Measurements from ENCODE around the gene RAB26.
"Not testable (repeated sequence)": the region's sequence is repeated elsewhere in the genome, so short reads cannot be mapped to it uniquely, and the experiment has no call there.

RAB26 gene, protein sequence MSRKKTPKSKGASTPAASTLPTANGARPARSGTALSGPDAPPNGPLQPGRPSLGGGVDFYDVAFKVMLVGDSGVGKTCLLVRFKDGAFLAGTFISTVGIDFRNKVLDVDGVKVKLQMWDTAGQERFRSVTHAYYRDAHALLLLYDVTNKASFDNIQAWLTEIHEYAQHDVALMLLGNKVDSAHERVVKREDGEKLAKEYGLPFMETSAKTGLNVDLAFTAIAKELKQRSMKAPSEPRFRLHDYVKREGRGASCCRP

GRCh38 chr16:2147981-2148671 lies at the start of gene RAB26:
Gene RAB26, plus strand, starts transcription at chr16:2148625. Its CDS starts 159 bp downstream, at chr16:2148784.
- Histone ChIP-seq H3K4me3 (ENCODE audit: low read length) (no peak within 1 kb of the TSS), H3K9me3 (ENCODE audit: low read length) (no peaks in the 10 kb centered on the region), H3K27me3 (ENCODE audit: insufficient read depth, low read length) (no peaks in the 10 kb centered on the region), H2AFZ (ENCODE audit: low read depth, low read length) (no peak within 1 kb of the TSS), H3K4me1 (ENCODE audit: insufficient read depth, low read length) (peaks cover 12% of the 10 kb centered on the region), H3K36me3 (ENCODE audit: insufficient read depth, low read length) (peaks cover 11% of the 10 kb centered on the region)

DNA sequence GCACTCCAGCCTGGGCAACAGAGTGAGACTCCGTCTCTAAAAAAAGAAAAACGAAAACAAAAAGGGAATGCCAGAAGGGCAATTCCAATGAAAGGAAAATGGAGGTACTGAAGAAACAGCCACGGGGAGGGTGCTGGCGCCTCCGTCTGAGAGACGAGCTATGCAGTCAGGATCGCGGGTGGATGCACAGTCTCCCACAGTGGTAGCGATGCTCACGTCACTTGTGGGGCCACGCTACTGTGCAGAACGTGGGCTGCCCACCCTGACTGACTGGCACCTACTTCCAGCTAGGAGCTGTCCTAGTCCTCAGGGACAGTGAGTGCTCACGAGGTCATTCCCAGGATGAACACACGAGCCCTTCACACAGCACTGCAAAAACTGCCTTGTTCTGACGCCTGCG lies 46.8 kb upstream of the RAB26 start:
- H3K36me3 ChIP-seq (ENCODE audit: insufficient read depth, low read length): peaks cover 31% of the 10 kb centered on the region
- not testable (repeated sequence) for H3K27me3 ChIP-seq (ENCODE audit: insufficient read depth, low read length); H2AFZ ChIP-seq (ENCODE audit: low read depth, low read length); H3K4me3 ChIP-seq (ENCODE audit: low read length); H3K4me1 ChIP-seq (ENCODE audit: insufficient read depth, low read length); H3K9me3 ChIP-seq (ENCODE audit: low read length)

- Histone ChIP-seq H3K9me3 (ENCODE audit: low read length) (no peaks in the 10 kb centered on the region), H2AFZ (ENCODE audit: low read depth, low read length) (no peak overlapping the region), H3K36me3 (ENCODE audit: insufficient read depth, low read length) (peaks cover 31% of the 10 kb centered on the region), H3K4me3 (ENCODE audit: low read length) (no peak overlapping the region), H3K27me3 (ENCODE audit: insufficient read depth, low read length) (no peaks in the 10 kb centered on the region), H3K4me1 (ENCODE audit: insufficient read depth, low read length) (no peaks in the 10 kb centered on the region)
Observed at GRCh38 chr16:2102471-2102870, 46.0 kb upstream of the RAB26 start.

DNA sequence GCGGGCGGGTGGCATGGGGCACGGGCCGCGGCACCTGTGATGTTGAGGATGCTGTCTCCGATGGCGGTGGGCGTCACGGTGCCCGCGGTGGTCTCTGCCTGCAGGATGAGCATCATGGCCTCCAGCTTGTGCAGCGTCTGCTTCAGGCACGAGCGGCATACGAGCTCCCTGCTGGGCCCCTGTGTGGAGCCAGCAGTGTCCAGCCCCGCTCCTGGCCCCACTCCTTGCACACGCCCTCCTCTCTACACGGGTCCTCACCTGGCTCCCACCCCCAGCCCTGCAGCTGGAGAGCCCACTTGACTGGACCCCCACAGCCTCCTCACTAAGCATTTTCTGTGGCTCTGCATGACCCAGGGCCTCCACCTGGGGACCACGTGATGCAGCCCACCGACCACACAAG lies 44.0 kb upstream of the RAB26 start:
- H2AFZ ChIP-seq (ENCODE audit: low read depth, low read length); H3K27me3 ChIP-seq (ENCODE audit: insufficient read depth, low read length); H3K4me3 ChIP-seq (ENCODE audit: low read length); H3K4me1 ChIP-seq (ENCODE audit: insufficient read depth, low read length); H3K9me3 ChIP-seq (ENCODE audit: low read length): not testable (repeated sequence)
- peaks cover 37% of the 10 kb centered on the region for H3K36me3 ChIP-seq (ENCODE audit: insufficient read depth, low read length)

DNA sequence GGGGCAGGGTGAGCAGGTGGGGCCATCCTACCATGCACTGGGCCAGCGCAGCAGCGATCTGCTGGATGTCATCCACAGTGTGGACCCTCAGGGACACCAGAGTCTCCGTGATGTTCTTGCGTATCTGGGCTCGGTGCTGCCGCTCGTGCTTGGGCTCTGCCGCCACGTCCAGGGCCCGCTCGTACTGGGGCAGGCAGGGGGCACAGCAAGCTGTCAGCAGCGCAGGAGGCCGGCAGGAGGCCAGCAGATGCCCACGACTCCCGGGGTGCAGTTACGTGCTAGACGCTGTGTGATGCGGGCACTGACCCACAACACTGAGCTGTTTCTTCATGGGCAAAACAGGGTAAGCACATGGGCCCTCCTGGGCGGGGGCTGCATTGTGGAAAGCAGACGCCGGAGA lies 43.1 kb upstream of the RAB26 start:
- not testable (repeated sequence) for H3K4me3 ChIP-seq (ENCODE audit: low read length); H3K9me3 ChIP-seq (ENCODE audit: low read length); H3K27me3 ChIP-seq (ENCODE audit: insufficient read depth, low read length); H2AFZ ChIP-seq (ENCODE audit: low read depth, low read length); H3K4me1 ChIP-seq (ENCODE audit: insufficient read depth, low read length)
- peaks cover 34% of the 10 kb centered on the region for H3K36me3 ChIP-seq (ENCODE audit: insufficient read depth, low read length)

- H3K9me3 ChIP-seq (ENCODE audit: low read length); H3K4me1 ChIP-seq (ENCODE audit: insufficient read depth, low read length); H3K4me3 ChIP-seq (ENCODE audit: low read length); H2AFZ ChIP-seq (ENCODE audit: low read depth, low read length); H3K27me3 ChIP-seq (ENCODE audit: insufficient read depth, low read length): not testable (repeated sequence)
- peaks cover 31% of the 10 kb centered on the region for H3K36me3 ChIP-seq (ENCODE audit: insufficient read depth, low read length)
Observed at GRCh38 chr16:2105769-2106168, 42.7 kb upstream of the RAB26 start.

DNA sequence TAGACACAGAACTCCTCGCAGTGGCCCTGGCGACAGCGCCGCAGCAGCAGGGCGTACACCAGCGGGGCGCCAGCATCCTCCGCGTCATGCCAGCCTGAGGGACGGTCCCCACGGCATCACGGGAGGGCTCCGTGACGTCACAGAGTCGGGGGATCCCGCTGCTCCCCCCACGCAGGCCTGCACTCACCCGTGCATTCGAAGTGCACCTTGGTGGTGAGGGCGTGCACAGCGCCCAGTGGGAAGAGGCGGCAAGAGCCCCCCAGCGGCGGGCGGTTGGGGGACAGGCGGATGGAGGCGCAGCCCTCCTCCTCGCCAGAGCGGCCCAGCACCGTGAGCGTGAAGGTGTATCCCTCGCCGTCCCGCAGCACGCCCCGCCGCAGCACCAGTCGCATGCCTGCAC lies 42.2 kb upstream of the RAB26 start:
- H2AFZ ChIP-seq (ENCODE audit: low read depth, low read length); H3K27me3 ChIP-seq (ENCODE audit: insufficient read depth, low read length); H3K9me3 ChIP-seq (ENCODE audit: low read length); H3K4me3 ChIP-seq (ENCODE audit: low read length); H3K4me1 ChIP-seq (ENCODE audit: insufficient read depth, low read length): not testable (repeated sequence)
- H3K36me3 ChIP-seq (ENCODE audit: insufficient read depth, low read length): peaks cover 35% of the 10 kb centered on the region

GRCh38 chr16:2107121-2107790 lies 41.2 kb upstream of the RAB26 start:
- peaks cover 38% of the 10 kb centered on the region for H3K36me3 ChIP-seq (ENCODE audit: insufficient read depth, low read length)
- H3K27me3 ChIP-seq (ENCODE audit: insufficient read depth, low read length); H2AFZ ChIP-seq (ENCODE audit: low read depth, low read length); H3K4me3 ChIP-seq (ENCODE audit: low read length); H3K4me1 ChIP-seq (ENCODE audit: insufficient read depth, low read length); H3K9me3 ChIP-seq (ENCODE audit: low read length): not testable (repeated sequence)

GRCh38 chr16:2107791-2108125 lies 40.7 kb upstream of the RAB26 start:
- H3K4me1 ChIP-seq (ENCODE audit: insufficient read depth, low read length); H3K27me3 ChIP-seq (ENCODE audit: insufficient read depth, low read length); H3K9me3 ChIP-seq (ENCODE audit: low read length); H3K4me3 ChIP-seq (ENCODE audit: low read length); H2AFZ ChIP-seq (ENCODE audit: low read depth, low read length): not testable (repeated sequence)
- peaks cover 38% of the 10 kb centered on the region for H3K36me3 ChIP-seq (ENCODE audit: insufficient read depth, low read length)

- not testable (repeated sequence) for H2AFZ ChIP-seq (ENCODE audit: low read depth, low read length); H3K27me3 ChIP-seq (ENCODE audit: insufficient read depth, low read length); H3K4me3 ChIP-seq (ENCODE audit: low read length); H3K4me1 ChIP-seq (ENCODE audit: insufficient read depth, low read length); H3K9me3 ChIP-seq (ENCODE audit: low read length)
- peaks cover 37% of the 10 kb centered on the region for H3K36me3 ChIP-seq (ENCODE audit: insufficient read depth, low read length)
Observed at GRCh38 chr16:2108446-2109270, 39.8 kb upstream of the RAB26 start.

DNA sequence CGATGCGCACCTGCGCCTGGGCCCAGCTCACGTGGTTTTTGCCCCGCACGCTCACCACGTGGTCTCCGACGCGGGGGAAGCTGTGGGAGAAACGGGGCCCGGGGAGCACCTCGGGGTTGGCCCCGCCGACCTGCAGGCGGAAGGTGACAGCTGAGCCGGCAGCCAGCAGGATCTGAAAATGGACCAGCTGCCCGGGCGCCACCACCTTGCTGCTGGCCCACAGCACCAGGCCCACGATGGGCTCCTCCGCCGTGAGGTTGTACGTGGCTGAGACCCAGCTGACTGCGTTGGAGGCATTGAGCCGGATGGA lies 39.2 kb upstream of the RAB26 start:
- not testable (repeated sequence) for H2AFZ ChIP-seq (ENCODE audit: low read depth, low read length); H3K4me3 ChIP-seq (ENCODE audit: low read length); H3K9me3 ChIP-seq (ENCODE audit: low read length); H3K27me3 ChIP-seq (ENCODE audit: insufficient read depth, low read length); H3K4me1 ChIP-seq (ENCODE audit: insufficient read depth, low read length)
- peaks cover 39% of the 10 kb centered on the region for H3K36me3 ChIP-seq (ENCODE audit: insufficient read depth, low read length)

DNA sequence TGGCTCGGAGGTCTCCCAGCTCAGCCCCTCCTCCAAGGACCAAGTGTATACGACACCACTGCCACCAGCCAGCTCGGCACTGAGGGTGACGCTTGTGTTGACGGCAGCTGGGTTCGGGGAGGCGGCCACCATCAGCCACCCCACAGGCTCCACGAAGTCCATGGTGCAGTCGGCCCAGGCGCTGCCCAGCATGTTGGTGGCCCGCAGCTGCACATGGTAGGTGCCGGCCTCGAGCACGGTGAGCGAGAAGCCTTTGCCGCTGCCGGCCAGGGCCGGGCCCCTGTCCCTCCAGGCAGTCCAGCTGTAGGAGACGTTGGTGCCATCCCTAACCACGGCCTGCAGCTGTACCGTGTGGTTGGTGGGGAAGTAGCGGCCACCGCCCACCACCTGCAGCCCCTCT lies 38.6 kb upstream of the RAB26 start:
- not testable (repeated sequence) for H3K27me3 ChIP-seq (ENCODE audit: insufficient read depth, low read length); H3K4me1 ChIP-seq (ENCODE audit: insufficient read depth, low read length); H3K4me3 ChIP-seq (ENCODE audit: low read length); H3K9me3 ChIP-seq (ENCODE audit: low read length); H2AFZ ChIP-seq (ENCODE audit: low read depth, low read length)
- H3K36me3 ChIP-seq (ENCODE audit: insufficient read depth, low read length): peaks cover 41% of the 10 kb centered on the region

DNA sequence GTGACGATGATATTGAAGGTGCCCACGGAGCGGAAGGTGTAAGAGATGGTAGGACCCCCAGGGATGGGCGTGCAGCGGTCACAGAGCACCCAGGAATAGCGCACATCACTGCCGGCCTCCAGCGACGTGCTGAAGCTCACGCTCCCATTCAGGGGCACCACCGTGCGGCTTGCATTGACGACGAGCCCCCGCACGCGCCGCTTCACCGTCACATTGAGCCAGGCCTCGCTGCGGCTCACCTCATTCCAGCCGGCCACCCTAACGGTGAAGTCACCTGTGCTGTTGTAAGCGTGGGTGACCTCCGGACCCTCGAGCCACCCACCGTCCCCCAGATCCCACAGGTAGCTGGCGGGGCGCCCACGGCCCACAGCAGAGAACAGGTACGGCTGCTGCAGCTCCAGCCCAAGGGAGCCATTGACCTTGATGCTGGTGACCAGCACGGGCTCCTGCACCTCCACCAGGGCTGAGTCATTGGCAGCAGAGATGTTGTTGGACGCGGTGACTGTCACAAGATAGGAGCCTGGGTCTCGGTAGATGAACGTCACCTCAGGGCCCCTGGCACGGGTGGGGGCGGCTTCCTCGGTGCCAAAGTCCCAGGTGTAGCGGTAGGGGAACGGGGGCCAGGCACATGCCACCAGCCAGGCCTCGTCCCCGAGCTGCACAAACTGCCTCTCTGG lies 38.0 kb upstream of the RAB26 start:
- not testable (repeated sequence) for H3K27me3 ChIP-seq (ENCODE audit: insufficient read depth, low read length); H3K9me3 ChIP-seq (ENCODE audit: low read length); H2AFZ ChIP-seq (ENCODE audit: low read depth, low read length); H3K4me3 ChIP-seq (ENCODE audit: low read length); H3K4me1 ChIP-seq (ENCODE audit: insufficient read depth, low read length)
- H3K36me3 ChIP-seq (ENCODE audit: insufficient read depth, low read length): peaks cover 41% of the 10 kb centered on the region
